Dedifferentiated amniotic fluid mesenchymal stem cell (primary cell): ENCODE results near the gene BANP.
"Not testable (repeated sequence)": the region's sequence is repeated elsewhere in the genome, so short reads cannot be mapped to it uniquely, and the experiment has no call there.

Experiments
- DNase-seq: peaks from one replicate; pipeline ENCODE4 v3.0.0-alpha.2; 2016; ENCODE audit errors: extremely low spot score

The BANP gene

GRCh38 chr16:87996962-87997880, 46.0 kb downstream of the BANP start:
- no peak for DNase-seq

- DNase-seq, result not testable (repeated sequence)
Measured at GRCh38 chr16:87998184-87998793, 47.1 kb downstream of the BANP start.

GRCh38 chr16:87998992-87999391, 47.8 kb downstream of the BANP start:
- DNase-seq, result not testable (repeated sequence)

GRCh38 chr16:88002211-88002610, 51.0 kb downstream of the BANP start:
- DNase-seq, result no peak

- DNase-seq, result no peak
Measured at GRCh38 chr16:88002749-88003148, 51.5 kb downstream of the BANP start.

- no peak for DNase-seq
Measured at GRCh38 chr16:88003316-88003715, 52.1 kb downstream of the BANP start.

GRCh38 chr16:88003736-88004135, 52.5 kb downstream of the BANP start:
- DNase-seq, result no peak

GRCh38 chr16:88004391-88004790, 53.2 kb downstream of the BANP start:
- DNase-seq, result no peak

GRCh38 chr16:88005181-88005581, 53.9 kb downstream of the BANP start:
- no peak for DNase-seq

- DNase-seq, result no peak
Measured at GRCh38 chr16:88005968-88006367, 54.7 kb downstream of the BANP start.

- DNase-seq, result no peak
Measured at GRCh38 chr16:88007321-88007731, 56.1 kb downstream of the BANP start.

- DNase-seq, result no peak
Measured at GRCh38 chr16:88008840-88009239, 57.6 kb downstream of the BANP start.

- DNase-seq, result no peak
Measured at GRCh38 chr16:88009563-88010342, 58.5 kb downstream of the BANP start.

GRCh38 chr16:88010343-88010967, 59.2 kb downstream of the BANP start:
- no peak for DNase-seq

GRCh38 chr16:88010968-88011483, 59.8 kb downstream of the BANP start:
- DNase-seq, result no peak

- DNase-seq, result no peak
Measured at GRCh38 chr16:88012360-88012759, 61.1 kb downstream of the BANP start.

GRCh38 chr16:88013091-88013609, 61.9 kb downstream of the BANP start:
- no peak for DNase-seq

GRCh38 chr16:88013766-88014251, 62.6 kb downstream of the BANP start:
- DNase-seq, result no peak

- no peak for DNase-seq
Measured at GRCh38 chr16:88014252-88014781, 63.1 kb downstream of the BANP start.

GRCh38 chr16:88014954-88015805, 63.9 kb downstream of the BANP start:
- no peak for DNase-seq
